ENCODE results near the gene TP63.

Gene TP63

DNA sequence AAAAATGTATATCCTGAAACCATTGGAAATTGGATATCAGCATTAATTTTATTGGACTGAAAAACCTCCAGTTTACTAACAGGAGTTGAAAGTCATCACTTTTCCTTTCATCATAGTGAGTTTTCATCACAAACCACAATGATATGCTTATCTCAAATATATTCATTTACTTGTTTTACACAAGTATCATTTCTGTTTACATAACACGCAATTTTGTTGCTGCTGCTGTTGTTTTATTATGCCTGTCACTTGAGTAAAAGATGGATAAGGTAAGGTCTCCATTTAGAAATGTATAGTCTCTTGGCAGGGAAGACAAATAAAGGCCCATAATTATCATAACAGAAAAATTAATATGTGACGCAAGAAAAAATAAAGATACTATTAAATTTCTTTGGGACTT is 199.2 kb downstream of the TP63 start:
- TF ChIP-seq, protein P1, sequence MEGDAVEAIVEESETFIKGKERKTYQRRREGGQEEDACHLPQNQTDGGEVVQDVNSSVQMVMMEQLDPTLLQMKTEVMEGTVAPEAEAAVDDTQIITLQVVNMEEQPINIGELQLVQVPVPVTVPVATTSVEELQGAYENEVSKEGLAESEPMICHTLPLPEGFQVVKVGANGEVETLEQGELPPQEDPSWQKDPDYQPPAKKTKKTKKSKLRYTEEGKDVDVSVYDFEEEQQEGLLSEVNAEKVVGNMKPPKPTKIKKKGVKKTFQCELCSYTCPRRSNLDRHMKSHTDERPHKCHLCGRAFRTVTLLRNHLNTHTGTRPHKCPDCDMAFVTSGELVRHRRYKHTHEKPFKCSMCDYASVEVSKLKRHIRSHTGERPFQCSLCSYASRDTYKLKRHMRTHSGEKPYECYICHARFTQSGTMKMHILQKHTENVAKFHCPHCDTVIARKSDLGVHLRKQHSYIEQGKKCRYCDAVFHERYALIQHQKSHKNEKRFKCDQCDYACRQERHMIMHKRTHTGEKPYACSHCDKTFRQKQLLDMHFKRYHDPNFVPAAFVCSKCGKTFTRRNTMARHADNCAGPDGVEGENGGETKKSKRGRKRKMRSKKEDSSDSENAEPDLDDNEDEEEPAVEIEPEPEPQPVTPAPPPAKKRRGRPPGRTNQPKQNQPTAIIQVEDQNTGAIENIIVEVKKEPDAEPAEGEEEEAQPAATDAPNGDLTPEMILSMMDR (conservative IDR thresholded peaks at IDR 0.05) = no peak
- TF ChIP-seq ZFX (IDR thresholded peaks at IDR 0.05) = no peak
- no peak overlapping the region for H3K27ac ChIP-seq

DNA sequence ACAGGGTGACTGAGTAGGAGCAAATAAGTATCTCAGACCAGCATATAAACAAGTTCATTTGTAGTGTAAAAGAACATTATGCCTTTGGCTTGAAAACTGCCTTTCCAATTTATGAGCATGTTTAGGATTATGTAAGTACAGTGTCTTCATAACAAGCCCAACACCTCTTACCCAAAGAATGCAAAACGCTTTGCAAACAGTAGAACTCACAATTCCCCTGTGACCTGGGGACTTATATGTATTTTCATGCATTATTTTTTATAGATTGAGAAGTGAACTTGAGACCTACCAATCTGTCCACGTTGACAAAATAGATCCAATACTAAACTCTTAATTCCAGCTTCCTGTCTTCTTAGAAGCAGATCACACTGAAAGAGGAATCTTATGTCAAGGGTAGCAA is 202.1 kb downstream of the TP63 start:
- TF ChIP-seq, protein P1 (conservative IDR thresholded peaks at IDR 0.05) = no peak
- TF ChIP-seq ZFX (IDR thresholded peaks at IDR 0.05) = no peak
- no peak overlapping the region for H3K27ac ChIP-seq

DNA sequence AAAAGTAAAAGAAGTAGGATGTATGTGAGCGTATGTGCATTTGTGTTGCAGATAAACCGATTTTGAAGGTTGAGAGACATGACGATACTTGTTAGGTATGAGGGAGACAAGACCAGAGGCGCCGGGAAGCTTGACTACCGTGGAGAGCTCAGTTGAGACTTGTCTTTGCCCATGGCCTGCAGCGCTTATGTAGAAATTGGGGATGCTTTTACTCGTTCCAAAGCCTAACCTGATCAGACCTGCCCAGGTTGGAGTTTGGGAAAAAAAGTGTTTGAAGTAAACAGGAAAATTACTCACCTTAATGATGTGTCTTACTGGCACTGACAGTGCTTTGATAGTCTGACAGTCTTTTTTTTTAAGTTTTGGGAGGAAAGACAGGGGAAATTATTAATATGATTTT is 202.8 kb downstream of the TP63 start:
- TF ChIP-seq ZFX (IDR thresholded peaks at IDR 0.05) = no peak
- TF ChIP-seq, protein P1 (conservative IDR thresholded peaks at IDR 0.05) = no peak
- no peak overlapping the region for H3K27ac ChIP-seq

DNA sequence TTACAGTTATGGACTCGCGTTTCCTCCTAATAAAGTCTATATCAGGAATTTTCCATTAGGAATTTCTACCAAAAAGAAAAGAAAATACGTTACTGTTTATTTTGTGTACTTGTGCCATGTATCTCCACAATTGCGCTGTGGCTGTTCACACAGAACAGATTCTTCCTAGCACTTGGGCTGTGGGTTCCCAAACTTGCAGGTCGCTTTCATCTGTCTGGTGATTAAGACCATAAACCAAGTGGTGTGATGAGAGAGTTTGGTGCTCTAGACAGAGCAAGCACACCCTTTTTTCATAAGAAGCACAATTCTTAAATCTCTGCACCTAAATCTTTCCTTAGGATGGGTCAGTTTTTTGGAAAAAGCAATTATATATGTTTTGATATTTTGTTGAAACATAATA is 203.3 kb downstream of the TP63 start:
- no peak for TF ChIP-seq ZFX (IDR thresholded peaks at IDR 0.05)
- TF ChIP-seq, protein P1 (conservative IDR thresholded peaks at IDR 0.05) = no peak
- H3K27ac ChIP-seq = no peak overlapping the region

DNA sequence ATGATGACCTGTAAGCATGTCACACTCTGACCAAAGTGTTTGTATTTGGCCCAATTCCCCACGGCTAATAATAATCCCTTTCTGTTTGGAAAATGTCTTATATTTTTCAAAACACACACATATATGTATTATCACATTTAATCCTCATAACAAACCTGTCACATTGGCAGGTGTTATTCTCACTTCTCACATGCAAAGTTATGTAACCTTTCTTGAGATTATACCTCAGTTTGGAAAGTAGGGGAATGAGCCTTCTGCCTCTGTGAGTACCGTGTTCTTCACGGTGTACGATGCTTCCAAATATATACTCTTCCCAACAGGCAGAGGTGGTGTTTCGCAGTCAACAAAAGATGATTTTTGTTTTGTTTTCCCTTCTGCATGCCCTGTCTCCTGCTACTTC is 205.6 kb downstream of the TP63 start:
- no peak overlapping the region for H3K27ac ChIP-seq
- TF ChIP-seq, protein P1 (conservative IDR thresholded peaks at IDR 0.05) = no peak
- no peak for TF ChIP-seq ZFX (IDR thresholded peaks at IDR 0.05)

DNA sequence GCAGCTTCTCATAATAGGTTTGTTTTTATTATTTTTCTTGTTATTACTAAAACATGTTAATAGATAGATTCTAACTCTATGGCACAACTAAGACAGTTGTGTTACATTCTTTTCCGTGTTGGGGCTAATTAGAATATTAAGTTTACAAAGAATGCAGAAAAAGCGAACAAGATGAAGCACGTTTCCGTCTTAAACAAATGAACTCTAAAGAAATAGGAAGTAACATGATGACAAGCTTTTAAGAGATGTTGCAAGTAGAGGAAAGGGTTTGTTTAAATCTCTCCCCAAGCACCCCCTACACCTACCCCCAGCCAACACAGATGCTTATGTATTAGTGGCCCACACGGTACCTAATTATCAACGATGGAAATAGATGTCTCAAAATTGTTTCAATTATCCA is 207.1 kb downstream of the TP63 start:
- H3K27ac ChIP-seq = no peak overlapping the region
- no peak for TF ChIP-seq ZFX (IDR thresholded peaks at IDR 0.05)
- TF ChIP-seq, protein P1 (conservative IDR thresholded peaks at IDR 0.05) = no peak

DNA sequence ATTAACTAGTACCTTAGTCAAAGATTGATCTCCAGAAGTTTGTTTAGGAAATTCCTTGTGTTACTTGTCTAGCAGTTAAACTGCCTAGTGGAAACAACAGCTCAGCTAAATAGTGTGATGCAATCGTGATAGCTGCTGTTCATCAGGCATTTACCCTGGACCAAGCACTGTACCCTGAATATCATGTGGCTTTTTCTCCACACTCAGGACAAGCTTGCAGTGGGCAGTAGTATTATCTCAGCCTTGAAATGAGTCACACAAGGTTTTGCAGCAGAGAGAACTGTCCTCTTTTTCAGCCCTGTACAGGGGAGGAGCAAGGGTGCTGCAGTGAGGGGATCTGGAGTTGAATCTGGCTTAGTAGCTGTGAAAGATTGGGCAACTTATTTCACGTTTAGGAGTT is 208.4 kb downstream of the TP63 start:
- H3K27ac ChIP-seq = no peak overlapping the region
- TF ChIP-seq ZFX (IDR thresholded peaks at IDR 0.05) = no peak
- TF ChIP-seq, protein P1 (conservative IDR thresholded peaks at IDR 0.05) = no peak

All from C4-2B (cell line).